Suprapubic skin (tissue), 4 donors: ENCODE measurements around the gene CPNE4.

Experiments
- CTCF ChIP-seq, 2 donors: fragments of 200-600 bp in 1 of 2; fragments of 450-650 bp in 1 of 2; sonication (generic) in 1 of 2; IDR thresholded peaks; one replicate each; pipeline ENCODE4 v1.5.1; 2016 to 2019; ENCODE audit warnings: antibody characterized with exemption in 2 of 2, mild to moderate bottlenecking in 1 of 2, moderate library complexity in 1 of 2
- EP300 ChIP-seq: sonication (generic); formaldehyde crosslinking; IDR thresholded peaks from one replicate; pipeline ENCODE4 v1.6.1; 2017; ENCODE audit warnings: antibody characterized with exemption
- POLR2A ChIP-seq, 2 donors: fragments of 450-650 bp; IDR thresholded peaks; one replicate each; pipeline ENCODE4 v1.6.1; 2017; ENCODE audit warnings: antibody characterized with exemption in 2 of 2, mild to moderate bottlenecking in 2 of 2, moderate library complexity in 2 of 2
- POLR2AphosphoS5 ChIP-seq, 3 donors: sonication (generic); formaldehyde crosslinking; IDR thresholded peaks; one replicate each; pipeline ENCODE4 v1.6.1; 2017; ENCODE audit warnings: antibody characterized with exemption in 3 of 3

GRCh38 chr3:131840156-131840797 lies 194.5 kb downstream of the CPNE4 start:
- TF ChIP-seq CTCF (IDR thresholded peaks at IDR 0.05): no peak
- TF ChIP-seq EP300: no peak
- TF ChIP-seq POLR2AphosphoS5 (IDR thresholded peaks at IDR 0.05): no peak
- no peak for TF ChIP-seq POLR2A (IDR thresholded peaks at IDR 0.05)
